ENCODE measurements around the gene UBQLN1.

- TF ChIP-seq CTCF (IDR thresholded peaks at IDR 0.05) = peak in 1 of 5 experiments; percentile 12
- TF ChIP-seq POLR2A (IDR thresholded peaks at IDR 0.05) = no peak
Measured at GRCh38 chr9:83708515-83709158, 879 bp upstream of the UBQLN1 start.

All from transverse colon (tissue), 3 donors.